NCI-H460 (cell line): ENCODE measurements around the gene TAF11L13. TPM values are rescaled to one million over a fixed set of nuclear protein-coding genes. Genes with fewer than 3 reads are reported as not detected.

Source experiments
- DNase-seq: peaks from one replicate; pipeline ENCODE4 v3.0.0-alpha.2; 2016; ENCODE audit warnings: low read depth; ENCODE audit errors: extremely low read depth
- small RNA-seq, 2 experiments: library from RNA; depleted of rRNA; stranded (forward); fragments of <200 nt; gene quantifications; one replicate each; pipeline ENCODE3, GENCODE V24; 2014
- total RNA-seq: library from RNA; depleted of rRNA; stranded (reverse); fragments of >200 nt; shearing (Covaris generic); gene quantifications from 2 replicates; pipeline ENCODE4 v1.2.3, GENCODE V29; 2014; rRNA removed

The TAF11L13 gene
- total RNA-seq, 1 experiment from 2014 or later: not detected

DNA sequence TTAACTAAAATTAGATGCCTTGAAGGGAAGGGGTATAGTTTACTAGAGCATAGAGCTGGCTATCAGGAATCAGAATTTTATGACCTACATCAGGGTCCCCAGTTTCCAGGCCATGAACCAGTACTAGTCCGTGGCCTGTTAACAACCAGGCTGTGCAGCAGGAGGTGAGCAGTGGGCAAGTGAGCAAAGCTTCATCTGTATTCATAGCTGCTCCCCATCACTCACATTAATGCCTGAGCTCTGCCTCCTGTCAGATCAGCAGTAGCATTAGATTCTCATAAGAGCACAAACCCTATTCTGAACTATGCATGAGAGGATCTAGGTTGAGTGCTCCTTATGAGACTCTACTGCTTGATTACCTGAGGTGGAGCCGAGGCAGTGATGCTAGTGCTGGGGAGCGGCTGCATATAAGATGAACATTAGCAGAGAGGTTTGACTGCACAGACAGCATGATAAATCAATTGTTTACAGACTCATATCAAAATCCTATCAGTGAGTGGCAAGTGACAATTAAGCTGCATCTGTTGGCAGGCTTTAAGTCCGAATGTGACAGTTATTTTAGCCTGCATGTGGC is 47.0 kb downstream of the TAF11L13 start:
- DNase-seq: no peak

GRCh38 chr5:17679597-17680203 is 47.8 kb downstream of the TAF11L13 start:
- DNase-seq: peak; percentile 9

- DNase-seq: no peak
Observed at GRCh38 chr5:17680737-17681136, 48.8 kb downstream of the TAF11L13 start.

Small RNA genes within 50 kb of the gene (small RNA-seq; reads per million reads assigned to genes)
- gene AC233724.1 (0 reads per million in 2 experiments), gene AC233724.12 (0 reads per million in 2 experiments), gene AC233724.2 (0 reads per million in 2 experiments), gene AC233724.3 (0 reads per million in 2 experiments), gene AC233724.4 (0 reads per million in 2 experiments), gene AC233724.6 (0 reads per million in 2 experiments), gene AC233724.7 (0 reads per million in 2 experiments)

Other genes starting within 250 kb of the TAF11L13 start
- gene TAF11L2, start 133.9 kb upstream of the TAF11L13 start, total RNA-seq: not detected in 2 replicates
- gene TAF11L3, start 113.7 kb upstream of the TAF11L13 start, total RNA-seq: not detected in 2 replicates
- not detected in 2 replicates for gene TAF11L4, start 110.3 kb upstream of the TAF11L13 start, total RNA-seq
- not detected in 2 replicates for gene TAF11L5, start 106.9 kb upstream of the TAF11L13 start, total RNA-seq
- gene TAF11L6, start 103.4 kb upstream of the TAF11L13 start, total RNA-seq: not detected in 2 replicates
- gene TAF11L7, start 46.3 kb upstream of the TAF11L13 start, total RNA-seq: not detected in 2 replicates
- gene TAF11L8, start 41.1 kb upstream of the TAF11L13 start, total RNA-seq: not detected in 2 replicates
- not detected in 2 replicates for gene TAF11L9, start 37.7 kb upstream of the TAF11L13 start, total RNA-seq
- not detected in 2 replicates for gene TAF11L10, start 34.3 kb upstream of the TAF11L13 start, total RNA-seq
- gene TAF11L11, start 27.9 kb upstream of the TAF11L13 start, total RNA-seq: 0.25 TPM in 1 of 2 replicates, not detected in the other
- not detected in 2 replicates for gene TAF11L12, start 21.7 kb upstream of the TAF11L13 start, total RNA-seq
- not detected in 2 replicates for gene TAF11L14, start 2.4 kb downstream of the TAF11L13 start, total RNA-seq